ENCODE measurements around the gene OAS1. TPM values are rescaled to one million over a fixed set of nuclear protein-coding genes. Genes with fewer than 3 reads are reported as not detected.

The OAS1 gene
- polyA plus RNA-seq, 1 experiment: 0.19 TPM

GRCh38 chr12:112933129-112933505 lies 26.4 kb downstream of the OAS1 start:
- ChIA-PET POLR2A (no interaction called here), CTCF (interaction anchor here (0.5 kb wide), 1 partner anchor 33 kb away, joined by 4 read pairs; no protein-coding TSS in a partner anchor)
- no peak for DNase-seq (ENCODE audit: low read depth, low spot score)
- TF ChIP-seq CTCF (IDR thresholded peaks at IDR 0.05; ENCODE audit: low read depth, low read length): no peak
- Histone ChIP-seq H3K27ac (ENCODE audit: low read depth, low read length) (no peak overlapping the region), H3K4me3 (ENCODE audit: low read depth, low read length) (no peak overlapping the region), H3K9me3 (ENCODE audit: control insufficient read depth, insufficient read depth, low read length) (no peaks in the 10 kb centered on the region), H3K27me3 (ENCODE audit: control insufficient read depth, insufficient read depth, low read length) (peaks cover 2% of the 10 kb centered on the region)

- no peak for DNase-seq (ENCODE audit: low read depth, low spot score)
- H3K9me3 ChIP-seq (ENCODE audit: control insufficient read depth, insufficient read depth, low read length): no peaks in the 10 kb centered on the region; the same call in 1 of the 2 replicates
- no peak overlapping the region for H3K4me3 ChIP-seq (ENCODE audit: low read depth, low read length)
- peaks cover 2% of the 10 kb centered on the region for H3K27me3 ChIP-seq (ENCODE audit: control insufficient read depth, insufficient read depth, low read length)
- TF ChIP-seq CTCF (IDR thresholded peaks at IDR 0.05; ENCODE audit: low read depth, low read length): no peak
- H3K27ac ChIP-seq (ENCODE audit: low read depth, low read length): no peak overlapping the region
- POLR2A ChIA-PET: no interaction called here
- CTCF ChIA-PET: no interaction called here
Measured at GRCh38 chr12:112936264-112936663, 29.5 kb downstream of the OAS1 start.

GRCh38 chr12:112936927-112937326 lies 30.2 kb downstream of the OAS1 start:
- ChIA-PET POLR2A (no interaction called here), CTCF (no interaction called here)
- no peak overlapping the region for H3K27ac ChIP-seq (ENCODE audit: low read depth, low read length)
- no peak for DNase-seq (ENCODE audit: low read depth, low spot score)
- no peak for TF ChIP-seq CTCF (IDR thresholded peaks at IDR 0.05; ENCODE audit: low read depth, low read length)
- H3K27me3 ChIP-seq (ENCODE audit: control insufficient read depth, insufficient read depth, low read length): peaks cover 2% of the 10 kb centered on the region
- no peaks in the 10 kb centered on the region; the same call in 1 of the 2 replicates for H3K9me3 ChIP-seq (ENCODE audit: control insufficient read depth, insufficient read depth, low read length)
- no peak overlapping the region for H3K4me3 ChIP-seq (ENCODE audit: low read depth, low read length)

GRCh38 chr12:112937741-112938719 lies 31.3 kb downstream of the OAS1 start, which contains the start of gene OAS3:
TSS of gene OAS3 (plus strand) at chr12:112938474. CDS start at chr12:112938531, 57 bp downstream.
- CTCF ChIA-PET: no interaction called here
- H3K4me3 ChIP-seq (ENCODE audit: low read depth, low read length): peak within 1 kb of the TSS; percentile 77
- TF ChIP-seq CTCF (IDR thresholded peaks at IDR 0.05; ENCODE audit: low read depth, low read length): no peak
- peak; percentile 46 for DNase-seq (ENCODE audit: low read depth, low spot score)
- H3K27me3 ChIP-seq (ENCODE audit: control insufficient read depth, insufficient read depth, low read length): peaks cover 2% of the 10 kb centered on the region
- peak within 1 kb of the TSS; percentile 47 for H3K27ac ChIP-seq (ENCODE audit: low read depth, low read length)
- POLR2A ChIA-PET: no interaction called here
- H3K9me3 ChIP-seq (ENCODE audit: control insufficient read depth, insufficient read depth, low read length): no peaks in the 10 kb centered on the region; the same call in 1 of the 2 replicates

GRCh38 chr12:112938751-112939150 lies 32.0 kb downstream of the OAS1 start:
- H3K4me3 ChIP-seq (ENCODE audit: low read depth, low read length): peak overlapping the region; percentile 77
- H3K9me3 ChIP-seq (ENCODE audit: control insufficient read depth, insufficient read depth, low read length): no peaks in the 10 kb centered on the region; the same call in 1 of the 2 replicates
- DNase-seq (ENCODE audit: low read depth, low spot score): no peak
- peaks cover 2% of the 10 kb centered on the region for H3K27me3 ChIP-seq (ENCODE audit: control insufficient read depth, insufficient read depth, low read length)
- TF ChIP-seq CTCF (IDR thresholded peaks at IDR 0.05; ENCODE audit: low read depth, low read length): no peak
- no peak overlapping the region for H3K27ac ChIP-seq (ENCODE audit: low read depth, low read length)
- CTCF ChIA-PET: no interaction called here
- POLR2A ChIA-PET: no interaction called here

Data from AG04450 (cell line).